WTC11 (cell line): Measurements from ENCODE around the gene ANO2.

Source experiments
- GABPB1 ChIP-seq: sonication (generic); formaldehyde crosslinking; IDR thresholded peaks from 2 replicates; pipeline ENCODE4 v1.8.1; 2023; ENCODE audit warnings: mild to moderate bottlenecking, missing genetic modification reagents
- IRF2 ChIP-seq: sonication (generic); formaldehyde crosslinking; IDR thresholded peaks from 2 replicates; pipeline ENCODE4 v1.8.0; 2022; ENCODE audit warnings: low read depth, missing genetic modification reagents, borderline replicate concordance
- PRRX2 ChIP-seq: fragments of 250-450 bp; sonication (Bioruptor Pico); IDR thresholded peaks from 2 replicates; pipeline ENCODE4 v1.8.0; 2021; ENCODE audit warnings: mild to moderate bottlenecking
- SP1 ChIP-seq: sonication (generic); formaldehyde crosslinking; conservative IDR thresholded peaks from 2 replicates; pipeline ENCODE4 v1.8.1; 2022; ENCODE audit warnings: missing genetic modification reagents
- TF ChIP-seq, protein P1 (sequence below): fragments of 200-600 bp; IDR thresholded peaks from 2 replicates; pipeline ENCODE4 v1.8.0; 2022; ENCODE audit warnings: antibody characterized with exemption
- TF ChIP-seq, protein P2 (sequence below): sonication (generic); formaldehyde crosslinking; conservative IDR thresholded peaks from 2 replicates; pipeline ENCODE4 v1.8.1; 2022; ENCODE audit warnings: mild to moderate bottlenecking, missing genetic modification reagents
- TF ChIP-seq, protein P3 (sequence below): sonication (generic); formaldehyde crosslinking; IDR thresholded peaks from 2 replicates; pipeline ENCODE4 v1.8.1; 2022; ENCODE audit warnings: low read depth, missing genetic modification reagents, borderline replicate concordance

DNA sequence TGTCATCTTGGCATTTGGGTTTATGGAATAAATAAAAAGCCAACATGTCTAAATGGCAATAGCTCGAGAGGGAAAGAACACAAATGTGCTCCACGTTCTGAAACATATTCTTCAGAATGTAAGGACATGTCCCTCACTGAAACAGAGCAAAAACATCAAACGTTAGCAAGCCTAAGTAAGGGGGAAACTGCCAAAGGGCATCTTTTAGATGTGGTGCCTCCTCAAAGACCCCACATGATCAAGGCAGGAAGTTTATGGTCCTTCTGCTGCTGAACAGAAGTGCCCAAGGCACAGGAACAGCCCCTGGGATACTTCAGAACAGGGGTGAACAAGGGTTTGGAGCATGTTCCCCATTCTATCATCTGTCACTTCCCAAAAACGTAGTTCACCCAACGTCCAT is 227.0 kb downstream of the ANO2 start:
- TF ChIP-seq SP1 (CRISPR knock-in tag): no peak
- TF ChIP-seq, protein P1, sequence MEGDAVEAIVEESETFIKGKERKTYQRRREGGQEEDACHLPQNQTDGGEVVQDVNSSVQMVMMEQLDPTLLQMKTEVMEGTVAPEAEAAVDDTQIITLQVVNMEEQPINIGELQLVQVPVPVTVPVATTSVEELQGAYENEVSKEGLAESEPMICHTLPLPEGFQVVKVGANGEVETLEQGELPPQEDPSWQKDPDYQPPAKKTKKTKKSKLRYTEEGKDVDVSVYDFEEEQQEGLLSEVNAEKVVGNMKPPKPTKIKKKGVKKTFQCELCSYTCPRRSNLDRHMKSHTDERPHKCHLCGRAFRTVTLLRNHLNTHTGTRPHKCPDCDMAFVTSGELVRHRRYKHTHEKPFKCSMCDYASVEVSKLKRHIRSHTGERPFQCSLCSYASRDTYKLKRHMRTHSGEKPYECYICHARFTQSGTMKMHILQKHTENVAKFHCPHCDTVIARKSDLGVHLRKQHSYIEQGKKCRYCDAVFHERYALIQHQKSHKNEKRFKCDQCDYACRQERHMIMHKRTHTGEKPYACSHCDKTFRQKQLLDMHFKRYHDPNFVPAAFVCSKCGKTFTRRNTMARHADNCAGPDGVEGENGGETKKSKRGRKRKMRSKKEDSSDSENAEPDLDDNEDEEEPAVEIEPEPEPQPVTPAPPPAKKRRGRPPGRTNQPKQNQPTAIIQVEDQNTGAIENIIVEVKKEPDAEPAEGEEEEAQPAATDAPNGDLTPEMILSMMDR: no peak
- TF ChIP-seq, protein P2, sequence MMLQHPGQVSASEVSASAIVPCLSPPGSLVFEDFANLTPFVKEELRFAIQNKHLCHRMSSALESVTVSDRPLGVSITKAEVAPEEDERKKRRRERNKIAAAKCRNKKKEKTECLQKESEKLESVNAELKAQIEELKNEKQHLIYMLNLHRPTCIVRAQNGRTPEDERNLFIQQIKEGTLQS (CRISPR knock-in tag): no peak
- no peak for TF ChIP-seq IRF2
- TF ChIP-seq, protein P3, sequence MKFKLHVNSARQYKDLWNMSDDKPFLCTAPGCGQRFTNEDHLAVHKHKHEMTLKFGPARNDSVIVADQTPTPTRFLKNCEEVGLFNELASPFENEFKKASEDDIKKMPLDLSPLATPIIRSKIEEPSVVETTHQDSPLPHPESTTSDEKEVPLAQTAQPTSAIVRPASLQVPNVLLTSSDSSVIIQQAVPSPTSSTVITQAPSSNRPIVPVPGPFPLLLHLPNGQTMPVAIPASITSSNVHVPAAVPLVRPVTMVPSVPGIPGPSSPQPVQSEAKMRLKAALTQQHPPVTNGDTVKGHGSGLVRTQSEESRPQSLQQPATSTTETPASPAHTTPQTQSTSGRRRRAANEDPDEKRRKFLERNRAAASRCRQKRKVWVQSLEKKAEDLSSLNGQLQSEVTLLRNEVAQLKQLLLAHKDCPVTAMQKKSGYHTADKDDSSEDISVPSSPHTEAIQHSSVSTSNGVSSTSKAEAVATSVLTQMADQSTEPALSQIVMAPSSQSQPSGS: no peak
- TF ChIP-seq PRRX2: no peak
- TF ChIP-seq GABPB1: no peak
